OCI-LY7 (cell line): ENCODE data around the gene DCAF5.

Experiments used
- CTCF ChIP-seq: fragments of 200-600 bp; sonication (generic); conservative IDR thresholded peaks from 2 replicates; pipeline ENCODE4 v1.5.1; 2014; ENCODE audit warnings: mild to moderate bottlenecking, antibody characterized with exemption, low read length, moderate library complexity, mixed read lengths
- EZH2phosphoT487 ChIP-seq: fragments of 200-600 bp; sonication (generic); IDR thresholded peaks from 2 replicates; pipeline ENCODE4 v1.6.1; 2018; ENCODE audit warnings: low read depth, borderline replicate concordance, mild to moderate bottlenecking, mixed run types, antibody characterized with exemption, low read length, moderate library complexity, mixed read lengths

- TF ChIP-seq CTCF (no peak), EZH2phosphoT487 (no peak)
Measured at GRCh38 chr14:69149461-69150244, 3.3 kb downstream of the DCAF5 start.
